GM12864 (cell line): ENCODE results near the gene KCNH8.
"Not testable (repeated sequence)": the region's sequence is repeated elsewhere in the genome, so short reads cannot be mapped to it uniquely, and the experiment has no call there.

Experiments used
- DNase-seq: peaks from one replicate; pipeline ENCODE4 v3.0.0-alpha.2; 2011; ENCODE audit warnings: low read depth
- H3K4me3 ChIP-seq: 2 replicates; pipeline ENCODE4 v1.5.1; 2011; ENCODE audit warnings: mild to moderate bottlenecking, low read depth, low read length, control low read depth
- TF ChIP-seq, protein P1 (sequence below): IDR thresholded peaks from 2 replicates; pipeline ENCODE4 v1.5.1; 2011; ENCODE audit warnings: low read depth, mild to moderate bottlenecking, moderate library complexity, low read length, control low read depth, inconsistent platforms; ENCODE audit errors: missing control alignments

Gene KCNH8

DNA sequence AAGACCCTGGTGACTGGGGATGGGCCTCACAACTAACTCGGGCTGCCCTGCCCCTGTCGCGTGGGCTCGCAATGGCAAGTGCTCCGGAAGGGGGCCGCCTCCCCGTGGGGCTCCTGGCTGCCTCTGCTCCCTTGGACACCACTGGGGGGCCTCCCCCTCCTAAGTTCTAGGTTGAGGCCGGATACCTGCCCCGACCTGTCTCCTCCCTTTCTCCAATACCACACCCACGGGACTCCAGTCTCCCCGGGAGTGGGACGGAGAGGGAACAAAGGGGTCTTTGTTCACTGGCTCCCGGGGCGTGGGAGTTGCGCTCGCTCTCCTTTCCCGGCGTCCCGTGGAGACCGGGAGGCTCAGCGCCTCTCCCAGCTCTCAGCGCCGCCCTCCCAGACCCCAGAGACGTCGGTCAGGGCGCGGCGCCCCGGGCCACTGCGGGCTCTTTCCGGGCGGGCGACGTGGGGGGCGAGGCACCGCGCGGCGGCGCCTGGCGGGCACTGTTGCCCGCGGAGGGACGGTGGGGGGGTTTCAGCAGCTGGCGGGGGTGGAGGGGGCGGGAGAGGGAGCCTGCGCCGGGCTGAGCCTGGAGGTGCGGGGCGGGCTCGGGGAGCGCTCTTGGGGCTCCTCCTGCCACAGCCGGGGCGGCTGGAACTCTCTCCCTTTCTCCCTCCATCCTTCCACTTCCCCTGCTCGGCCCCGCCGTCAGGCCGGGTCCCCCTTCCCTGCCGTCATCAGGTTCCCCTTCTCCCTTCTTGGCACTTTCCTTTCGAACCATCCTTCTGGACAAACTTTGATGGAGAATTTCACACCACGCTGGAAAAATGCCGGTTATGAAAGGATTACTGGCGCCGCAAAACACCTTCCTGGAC, at the start of gene KCNH8:
Gene KCNH8, plus strand, starts transcription at position 606 of the 863 bp plus-strand sequence. Its CDS starts 210 bp downstream, at position 816.
- DNase-seq, result no peak
- peak within 1 kb of the TSS; percentile 54 for H3K4me3 ChIP-seq
- TF ChIP-seq, protein P1, sequence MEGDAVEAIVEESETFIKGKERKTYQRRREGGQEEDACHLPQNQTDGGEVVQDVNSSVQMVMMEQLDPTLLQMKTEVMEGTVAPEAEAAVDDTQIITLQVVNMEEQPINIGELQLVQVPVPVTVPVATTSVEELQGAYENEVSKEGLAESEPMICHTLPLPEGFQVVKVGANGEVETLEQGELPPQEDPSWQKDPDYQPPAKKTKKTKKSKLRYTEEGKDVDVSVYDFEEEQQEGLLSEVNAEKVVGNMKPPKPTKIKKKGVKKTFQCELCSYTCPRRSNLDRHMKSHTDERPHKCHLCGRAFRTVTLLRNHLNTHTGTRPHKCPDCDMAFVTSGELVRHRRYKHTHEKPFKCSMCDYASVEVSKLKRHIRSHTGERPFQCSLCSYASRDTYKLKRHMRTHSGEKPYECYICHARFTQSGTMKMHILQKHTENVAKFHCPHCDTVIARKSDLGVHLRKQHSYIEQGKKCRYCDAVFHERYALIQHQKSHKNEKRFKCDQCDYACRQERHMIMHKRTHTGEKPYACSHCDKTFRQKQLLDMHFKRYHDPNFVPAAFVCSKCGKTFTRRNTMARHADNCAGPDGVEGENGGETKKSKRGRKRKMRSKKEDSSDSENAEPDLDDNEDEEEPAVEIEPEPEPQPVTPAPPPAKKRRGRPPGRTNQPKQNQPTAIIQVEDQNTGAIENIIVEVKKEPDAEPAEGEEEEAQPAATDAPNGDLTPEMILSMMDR, result no peak

DNA sequence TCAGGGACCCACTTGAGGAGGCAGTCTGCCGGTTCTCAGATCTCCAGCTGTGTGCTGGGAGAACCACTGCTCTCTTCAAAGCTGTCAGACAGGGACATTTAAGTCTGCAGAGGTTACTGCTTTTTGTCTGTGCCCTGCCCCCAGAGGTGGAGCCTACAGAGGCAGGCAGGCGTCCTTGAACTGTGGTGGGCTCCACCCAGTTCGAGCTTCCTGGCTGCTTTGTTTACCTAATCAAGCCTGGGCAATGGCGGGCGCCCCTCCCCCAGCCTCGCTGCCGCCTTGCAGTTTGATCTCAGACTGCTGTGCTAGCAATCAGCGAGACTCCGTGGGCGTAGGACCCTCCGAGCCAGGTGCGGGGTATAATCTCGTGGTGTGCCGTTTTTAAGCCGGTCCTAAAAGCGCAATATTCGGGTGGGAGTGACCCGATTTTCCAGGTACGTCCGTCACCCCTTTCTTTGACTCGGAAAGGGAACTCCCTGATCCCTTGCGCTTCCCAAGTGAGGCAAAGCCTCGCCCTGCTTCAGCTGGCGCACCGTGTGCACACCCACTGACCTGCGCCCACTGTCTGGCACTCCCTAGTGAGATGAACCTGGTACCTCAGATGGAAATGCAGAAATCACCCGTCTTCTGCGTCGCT, 45.5 kb upstream of the KCNH8 start:
- H3K4me3 ChIP-seq, DNase-seq: not testable (repeated sequence)

DNA sequence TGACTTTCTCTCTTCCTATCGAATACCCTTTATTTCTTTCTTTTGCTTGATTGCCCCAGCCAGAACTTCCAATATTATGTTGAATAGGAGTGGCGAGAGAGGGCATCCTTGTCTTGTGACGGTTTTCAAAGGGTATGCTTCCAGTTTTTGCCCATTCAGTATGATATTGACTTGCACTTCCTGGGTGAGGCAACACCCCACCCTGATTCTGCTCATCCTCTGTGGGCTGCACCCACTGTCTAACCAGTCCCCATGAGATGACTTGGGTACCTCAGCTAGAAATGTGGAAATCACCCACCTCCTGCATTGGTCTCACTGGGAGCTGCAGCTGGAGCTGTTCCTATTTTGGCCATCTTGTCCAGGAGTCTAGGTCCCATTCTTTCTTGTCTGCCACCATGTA, 44.8 kb upstream of the KCNH8 start:
- TF ChIP-seq, protein P1, result no peak
- H3K4me3 ChIP-seq, result no peak overlapping the region
- DNase-seq, result no peak

DNA sequence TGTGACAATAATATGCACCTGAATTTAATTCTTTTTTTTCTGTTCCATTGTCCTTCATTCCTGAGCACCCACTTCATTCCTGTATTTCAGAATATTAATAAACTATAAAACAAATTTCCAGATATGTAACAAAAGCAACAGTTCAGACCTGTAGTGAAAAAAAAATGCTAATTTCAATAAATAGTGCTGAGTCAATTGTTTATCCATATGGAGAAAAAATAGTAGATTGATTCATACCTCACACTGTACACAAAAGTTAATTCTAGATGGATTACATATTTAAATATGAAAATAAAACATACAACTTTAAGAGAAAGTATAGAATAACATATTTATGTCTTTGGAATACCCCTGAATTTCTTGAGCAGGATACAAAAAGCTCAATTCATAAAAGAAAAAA, 43.9 kb upstream of the KCNH8 start:
- TF ChIP-seq, protein P1, result no peak
- no peak overlapping the region for H3K4me3 ChIP-seq
- no peak for DNase-seq

DNA sequence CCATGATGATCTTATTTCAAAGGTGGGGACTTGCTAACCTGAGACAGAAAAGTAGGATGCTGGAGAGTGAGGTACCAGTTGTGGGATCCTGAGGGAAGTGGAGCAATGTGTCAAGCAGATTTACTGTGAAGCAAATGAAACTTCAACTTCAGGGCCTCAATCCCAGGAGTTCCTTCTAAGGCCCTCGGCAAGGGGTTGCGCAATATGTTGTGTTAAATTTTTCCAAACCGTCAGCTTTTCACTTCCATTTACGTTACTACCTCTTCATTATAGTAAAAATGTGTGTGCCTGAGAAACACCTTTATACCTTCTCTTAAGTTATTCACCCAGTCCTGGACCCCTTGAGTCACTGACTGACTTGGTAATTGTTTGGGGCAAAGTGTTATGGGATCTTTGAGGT, 42.5 kb upstream of the KCNH8 start:
- TF ChIP-seq, protein P1, result no peak
- no peak for DNase-seq
- H3K4me3 ChIP-seq, result no peak overlapping the region

DNA sequence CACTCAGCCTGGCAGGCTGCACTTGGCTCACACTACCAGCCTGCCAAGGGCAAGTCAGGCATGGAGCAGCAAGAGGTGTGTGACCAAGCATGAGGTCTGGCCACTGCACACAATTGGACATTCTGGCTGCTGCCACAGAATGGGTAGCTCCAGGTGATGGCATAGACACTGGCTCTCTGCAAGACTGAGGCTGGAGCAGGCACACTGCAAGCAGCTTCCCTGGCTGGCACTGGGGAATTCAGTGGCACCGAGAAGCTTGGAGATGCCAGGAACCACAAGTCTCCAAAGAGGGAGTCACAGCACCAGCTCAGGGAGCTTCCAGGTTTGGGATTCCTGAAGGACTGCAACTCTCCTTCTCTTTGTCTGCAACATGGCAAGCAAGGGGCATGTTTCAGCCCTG, 42.0 kb upstream of the KCNH8 start:
- TF ChIP-seq, protein P1, result no peak
- H3K4me3 ChIP-seq, result no peak overlapping the region
- DNase-seq, result no peak

DNA sequence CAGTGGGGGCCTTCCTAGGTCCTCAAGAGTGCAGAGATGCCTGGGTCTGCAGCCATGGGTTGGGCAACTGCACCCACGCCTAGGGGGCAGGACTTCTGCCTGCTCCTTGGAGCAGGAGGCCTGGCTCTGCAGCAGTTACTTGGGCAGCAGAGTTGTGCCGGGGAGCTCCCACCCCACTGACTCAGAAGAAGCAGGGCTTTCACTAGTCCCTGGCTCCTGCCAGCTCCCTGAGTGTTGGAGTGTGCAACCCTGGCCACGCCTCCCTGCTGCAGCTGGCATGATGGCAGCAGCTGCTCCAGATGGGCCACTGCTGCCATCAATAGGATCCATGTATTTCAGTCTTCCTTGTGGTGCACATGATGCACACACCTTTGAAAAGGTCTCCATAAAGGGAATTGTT, 40.6 kb upstream of the KCNH8 start:
- DNase-seq, result no peak
- H3K4me3 ChIP-seq, result no peak overlapping the region
- TF ChIP-seq, protein P1, result no peak
